Suprapubic skin (tissue), 4 donors: ENCODE measurements around the gene MAD1L1.

ENCODE experiments used
- CTCF ChIP-seq, 2 donors: fragments of 200-600 bp in 1 of 2; fragments of 450-650 bp in 1 of 2; sonication (generic) in 1 of 2; IDR thresholded peaks; one replicate each; pipeline ENCODE4 v1.5.1; 2016 to 2019; ENCODE audit warnings: antibody characterized with exemption in 2 of 2, mild to moderate bottlenecking in 1 of 2, moderate library complexity in 1 of 2
- EP300 ChIP-seq: sonication (generic); formaldehyde crosslinking; IDR thresholded peaks from one replicate; pipeline ENCODE4 v1.6.1; 2017; ENCODE audit warnings: antibody characterized with exemption
- POLR2A ChIP-seq, 2 donors: fragments of 450-650 bp; IDR thresholded peaks; one replicate each; pipeline ENCODE4 v1.6.1; 2017; ENCODE audit warnings: antibody characterized with exemption in 2 of 2, mild to moderate bottlenecking in 2 of 2, moderate library complexity in 2 of 2
- POLR2AphosphoS5 ChIP-seq, 3 donors: sonication (generic); formaldehyde crosslinking; IDR thresholded peaks; one replicate each; pipeline ENCODE4 v1.6.1; 2017; ENCODE audit warnings: antibody characterized with exemption in 3 of 3

GRCh38 chr7:2120841-2121830 lies 111.6 kb downstream of the MAD1L1 start:
- TF ChIP-seq CTCF (IDR thresholded peaks at IDR 0.05) (no peak), EP300 (no peak), POLR2A (IDR thresholded peaks at IDR 0.05) (no peak), POLR2AphosphoS5 (IDR thresholded peaks at IDR 0.05) (no peak)
